Activated T-cell treated with anti-CD3 and anti-CD28 coated beads, Interleukin-2, amount 50 U/mL, for 48 hours (primary cell): ENCODE data around the gene BICD2.

Experiments
- DNase-seq, 2 experiments: peaks; one replicate each; pipeline ENCODE4 v3.0.0-alpha.2; 2020

The BICD2 gene

GRCh38 chr9:92666236-92666635 lies 98.4 kb downstream of the BICD2 start:
- no peak for DNase-seq

GRCh38 chr9:92665836-92666235 lies 98.8 kb downstream of the BICD2 start:
- no peak for DNase-seq

GRCh38 chr9:92664394-92665152 lies 100.1 kb downstream of the BICD2 start:
- DNase-seq = peak; percentile 33 to 47

GRCh38 chr9:92663951-92664350 lies 100.7 kb downstream of the BICD2 start:
- DNase-seq = no peak

GRCh38 chr9:92663126-92663525 lies 101.5 kb downstream of the BICD2 start:
- DNase-seq = no peak

GRCh38 chr9:92661743-92662142 lies 102.9 kb downstream of the BICD2 start:
- no peak for DNase-seq
